ENCODE measurements around the gene WRAP53.

- no peak for TF ChIP-seq EZH2 (IDR thresholded peaks at IDR 0.05)
- no peak for TF ChIP-seq FOXP2 (optimal IDR thresholded peaks at IDR 0.05; ENCODE audit: control extremely low read depth, extremely low read length, insufficient read depth)
- no peak for TF ChIP-seq POLR2AphosphoS5 (IDR thresholded peaks at IDR 0.05; ENCODE audit: borderline replicate concordance, low read depth, low read length)
Observed at GRCh38 chr17:7710301-7710700, 22.0 kb downstream of the WRAP53 start.

All from SK-N-MC (cell line).